Measurements from ENCODE around the gene PDZD2. TPM values are rescaled to one million over a fixed set of nuclear protein-coding genes. Genes with fewer than 3 reads are reported as not detected.
"Not testable (repeated sequence)": the region's sequence is repeated elsewhere in the genome, so short reads cannot be mapped to it uniquely, and the experiment has no call there.

PDZD2 gene
- total RNA-seq, 1 experiment from 2014 or later, result not detected

- TF ChIP-seq EZH2 (IDR thresholded peaks at IDR 0.05; ENCODE audit: low read depth) (no peak), CTCF (conservative IDR thresholded peaks at IDR 0.05) (no peak)
- CTCF ChIA-PET, result interaction anchor here (0.7 kb wide), 1 partner anchor 558 kb away, joined by 9 read pairs; no protein-coding TSS in a partner anchor
- no peak overlapping the region for H3K27ac ChIP-seq
- H3K36me3 ChIP-seq (ENCODE audit: low read depth), result no peaks in the 10 kb centered on the region
- H4K20me1 ChIP-seq (ENCODE audit: insufficient read depth), result 0 out of 2 replicates have a peak, but pooled peaks cover 4% of the 10 kb centered on the region
- H3K9me2 ChIP-seq (ENCODE audit: insufficient read depth), result no peaks in the 10 kb centered on the region
- intact Hi-C loops (cut with micrococcal nuclease; ENCODE audit: unreplicated experiment), result no loop called here
- no peak for DNase-seq
- no peak overlapping the region for H3K4me3 ChIP-seq
- H3K4me1 ChIP-seq (replicated peaks; ENCODE audit: insufficient read depth), result no peaks in the 10 kb centered on the region
- H3K9me3 ChIP-seq (ENCODE audit: insufficient read depth, low read depth), result no peaks in the 10 kb centered on the region
- H3K4me2 ChIP-seq, result no peak overlapping the region
- POLR2A ChIA-PET (ENCODE audit: unreplicated experiment), result no interaction called here
- H3K27me3 ChIP-seq (ENCODE audit: insufficient read depth, low read depth), result peaks cover 96% of the 10 kb centered on the region
- H3F3A ChIP-seq (ENCODE audit: insufficient read depth, low read depth), result no peaks in the 10 kb centered on the region
- no peak overlapping the region for H2AFZ ChIP-seq
- H3K79me2 ChIP-seq (ENCODE audit: low read depth), result no peaks in the 10 kb centered on the region
- BruUV-seq (replicated peaks), result no TSS peak
These were observed 124.5 kb downstream of the PDZD2 start for GRCh38 chr5:31763424-31763823.

GRCh38 chr5:31764687-31765086 lies 125.8 kb downstream of the PDZD2 start:
- H3K79me2 ChIP-seq (ENCODE audit: low read depth); H3K9me2 ChIP-seq (ENCODE audit: insufficient read depth); H3K4me1 ChIP-seq (replicated peaks; ENCODE audit: insufficient read depth); H3K4me3 ChIP-seq; DNase-seq; H4K20me1 ChIP-seq (ENCODE audit: insufficient read depth); H3K27ac ChIP-seq; intact Hi-C loops (cut with micrococcal nuclease; ENCODE audit: unreplicated experiment); CTCF ChIA-PET; POLR2A ChIA-PET (ENCODE audit: unreplicated experiment); H3K36me3 ChIP-seq (ENCODE audit: low read depth); H3K4me2 ChIP-seq; H3K9me3 ChIP-seq (ENCODE audit: insufficient read depth, low read depth); BruUV-seq (replicated peaks); H3F3A ChIP-seq (ENCODE audit: insufficient read depth, low read depth); H2AFZ ChIP-seq: not testable (repeated sequence)
- peaks cover 96% of the 10 kb centered on the region for H3K27me3 ChIP-seq (ENCODE audit: insufficient read depth, low read depth)

- no TSS peak for BruUV-seq (replicated peaks)
- CTCF ChIA-PET, result no interaction called here
- Histone ChIP-seq H3F3A (ENCODE audit: insufficient read depth, low read depth) (no peaks in the 10 kb centered on the region), H3K4me3 (no peak overlapping the region), H3K27ac (no peak overlapping the region), H3K27me3 (ENCODE audit: insufficient read depth, low read depth) (peaks cover 91% of the 10 kb centered on the region), H3K79me2 (ENCODE audit: low read depth) (no peaks in the 10 kb centered on the region), H3K9me2 (ENCODE audit: insufficient read depth) (no peaks in the 10 kb centered on the region), H2AFZ (no peak overlapping the region), H4K20me1 (ENCODE audit: insufficient read depth) (no peaks in the 10 kb centered on the region), H3K9me3 (ENCODE audit: insufficient read depth, low read depth) (no peaks in the 10 kb centered on the region), H3K4me1 (replicated peaks; ENCODE audit: insufficient read depth) (no peaks in the 10 kb centered on the region), H3K4me2 (no peak overlapping the region), H3K36me3 (ENCODE audit: low read depth) (no peaks in the 10 kb centered on the region)
- TF ChIP-seq CTCF (conservative IDR thresholded peaks at IDR 0.05) (no peak), EZH2 (IDR thresholded peaks at IDR 0.05; ENCODE audit: low read depth) (no peak)
- DNase-seq, result no peak
- POLR2A ChIA-PET (ENCODE audit: unreplicated experiment), result no interaction called here
- intact Hi-C loops (cut with micrococcal nuclease; ENCODE audit: unreplicated experiment), result no loop called here
These were observed 128.6 kb downstream of the PDZD2 start for GRCh38 chr5:31767335-31768031.

GRCh38 chr5:31768046-31768445 lies 129.1 kb downstream of the PDZD2 start:
- H3K27ac ChIP-seq, result no peak overlapping the region
- H3K4me3 ChIP-seq, result no peak overlapping the region
- no peaks in the 10 kb centered on the region for H3K79me2 ChIP-seq (ENCODE audit: low read depth)
- H3K9me2 ChIP-seq (ENCODE audit: insufficient read depth), result no peaks in the 10 kb centered on the region
- peaks cover 91% of the 10 kb centered on the region for H3K27me3 ChIP-seq (ENCODE audit: insufficient read depth, low read depth)
- ChIA-PET POLR2A (ENCODE audit: unreplicated experiment) (no interaction called here), CTCF (no interaction called here)
- no peak for DNase-seq
- no TSS peak for BruUV-seq (replicated peaks)
- H2AFZ ChIP-seq, result no peak overlapping the region
- TF ChIP-seq CTCF (conservative IDR thresholded peaks at IDR 0.05), result no peak
- TF ChIP-seq EZH2 (IDR thresholded peaks at IDR 0.05; ENCODE audit: low read depth), result no peak
- no peaks in the 10 kb centered on the region for H3K9me3 ChIP-seq (ENCODE audit: insufficient read depth, low read depth)
- H3K4me2 ChIP-seq, result no peak overlapping the region
- no peaks in the 10 kb centered on the region for H4K20me1 ChIP-seq (ENCODE audit: insufficient read depth)
- H3K4me1 ChIP-seq (replicated peaks; ENCODE audit: insufficient read depth), result no peaks in the 10 kb centered on the region
- no peaks in the 10 kb centered on the region for H3K36me3 ChIP-seq (ENCODE audit: low read depth)
- no peaks in the 10 kb centered on the region for H3F3A ChIP-seq (ENCODE audit: insufficient read depth, low read depth)
- intact Hi-C loops (cut with micrococcal nuclease; ENCODE audit: unreplicated experiment), result no loop called here

Data from PC-9 (cell line).